GM23338 (cell line): ENCODE data around the gene ASB3.

Experiments
- EZH2 ChIP-seq: fragments of 200-600 bp; sonication (generic); IDR thresholded peaks from one replicate; pipeline ENCODE4 v1.8.0; 2017; ENCODE audit warnings: antibody characterized with exemption, mild to moderate bottlenecking, low read depth; ENCODE audit not compliant: unreplicated experiment
- TF ChIP-seq, protein P1 (sequence below), 2 experiments: fragments of 200-600 bp in 1 of 2; sonication (generic) in 1 of 2; conservative IDR thresholded peaks; 2 replicates each; pipeline versions ENCODE4 v1.5.1 to v1.6.1; 2016 to 2017; ENCODE audit warnings: antibody characterized with exemption in 2 of 2, low read depth in 2 of 2, mild to moderate bottlenecking in 2 of 2, moderate library complexity in 1 of 2

DNA sequence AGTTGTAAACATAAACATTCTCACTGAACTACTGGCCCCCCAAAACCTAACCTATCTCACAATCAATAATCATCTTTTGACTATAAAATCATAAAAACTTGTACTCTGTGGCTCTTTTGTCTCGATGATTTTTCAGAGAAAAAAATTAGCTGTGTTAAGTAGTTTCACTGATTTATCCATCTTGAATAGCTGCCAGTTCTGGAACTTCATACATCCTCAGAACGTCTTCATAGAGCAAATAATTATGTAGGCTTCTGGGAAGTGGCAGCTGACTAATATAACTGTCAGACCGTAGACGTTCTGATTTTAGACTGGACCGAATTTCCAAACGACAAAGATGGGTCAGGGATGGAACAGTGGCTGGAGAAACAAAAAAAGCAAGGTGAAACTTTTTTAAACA, 116.4 kb downstream of the ASB3 start:
- TF ChIP-seq, protein P1, sequence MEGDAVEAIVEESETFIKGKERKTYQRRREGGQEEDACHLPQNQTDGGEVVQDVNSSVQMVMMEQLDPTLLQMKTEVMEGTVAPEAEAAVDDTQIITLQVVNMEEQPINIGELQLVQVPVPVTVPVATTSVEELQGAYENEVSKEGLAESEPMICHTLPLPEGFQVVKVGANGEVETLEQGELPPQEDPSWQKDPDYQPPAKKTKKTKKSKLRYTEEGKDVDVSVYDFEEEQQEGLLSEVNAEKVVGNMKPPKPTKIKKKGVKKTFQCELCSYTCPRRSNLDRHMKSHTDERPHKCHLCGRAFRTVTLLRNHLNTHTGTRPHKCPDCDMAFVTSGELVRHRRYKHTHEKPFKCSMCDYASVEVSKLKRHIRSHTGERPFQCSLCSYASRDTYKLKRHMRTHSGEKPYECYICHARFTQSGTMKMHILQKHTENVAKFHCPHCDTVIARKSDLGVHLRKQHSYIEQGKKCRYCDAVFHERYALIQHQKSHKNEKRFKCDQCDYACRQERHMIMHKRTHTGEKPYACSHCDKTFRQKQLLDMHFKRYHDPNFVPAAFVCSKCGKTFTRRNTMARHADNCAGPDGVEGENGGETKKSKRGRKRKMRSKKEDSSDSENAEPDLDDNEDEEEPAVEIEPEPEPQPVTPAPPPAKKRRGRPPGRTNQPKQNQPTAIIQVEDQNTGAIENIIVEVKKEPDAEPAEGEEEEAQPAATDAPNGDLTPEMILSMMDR (conservative IDR thresholded peaks at IDR 0.05; ENCODE audit: low read depth in 2 of 2), result no peak
- no peak for TF ChIP-seq EZH2
